Hepatocyte (in vitro differentiated cells): Measurements from ENCODE around the gene CCAR1. TPM values are rescaled to one million over a fixed set of nuclear protein-coding genes. Genes with fewer than 3 reads are reported as not detected.
"Not testable (repeated sequence)": the region's sequence is repeated elsewhere in the genome, so short reads cannot be mapped to it uniquely, and the experiment has no call there.

ENCODE experiments used
- DNase-seq: peaks from one replicate; pipeline ENCODE4 v3.0.0-alpha.2; 2016; ENCODE audit warnings: low spot score
- H2AFZ ChIP-seq: fragments of 200-600 bp; sonication (generic); 2 replicates; pipeline ENCODE4 v1.6.0; 2016; ENCODE audit warnings: antibody characterized with exemption, mild to moderate bottlenecking
- H3K27ac ChIP-seq: fragments of 200-600 bp; sonication (generic); 2 replicates; pipeline ENCODE4 v1.5.1; 2016; ENCODE audit warnings: mild to moderate bottlenecking
- H3K27me3 ChIP-seq: fragments of 200-600 bp; sonication (generic); 2 replicates; pipeline ENCODE4 v1.6.1; 2016
- H3K36me3 ChIP-seq: fragments of 200-600 bp; sonication (generic); replicated peaks from 2 replicates; pipeline ENCODE4 v1.5.1; 2016; ENCODE audit warnings: low read depth; ENCODE audit not compliant: insufficient read depth
- H3K4me1 ChIP-seq: fragments of 200-600 bp; sonication (generic); 2 replicates; pipeline ENCODE4 v1.5.1; 2016; ENCODE audit warnings: mild to moderate bottlenecking, moderate library complexity; ENCODE audit not compliant: insufficient read depth
- H3K4me2 ChIP-seq: fragments of 200-600 bp; sonication (generic); 2 replicates; pipeline ENCODE4 v1.6.0; 2016
- H3K4me3 ChIP-seq: fragments of 200-600 bp; sonication (generic); 2 replicates; pipeline ENCODE4 v1.5.1; 2016; ENCODE audit warnings: mild to moderate bottlenecking
- H3K79me2 ChIP-seq: fragments of 200-600 bp; sonication (generic); 2 replicates; pipeline ENCODE4 v1.6.0; 2017; ENCODE audit warnings: mild to moderate bottlenecking
- H3K9me2 ChIP-seq: fragments of 200-600 bp; sonication (generic); replicated peaks from 2 replicates; pipeline ENCODE4 v1.6.0; 2017; ENCODE audit warnings: mild to moderate bottlenecking; ENCODE audit not compliant: insufficient read depth
- H3K9me3 ChIP-seq: fragments of 200-600 bp; sonication (generic); 2 replicates; pipeline ENCODE4 v1.5.1; 2016; ENCODE audit warnings: low read depth, mild to moderate bottlenecking
- H4K20me1 ChIP-seq: fragments of 200-600 bp; sonication (generic); 2 replicates; pipeline ENCODE4 v1.6.0; 2016; ENCODE audit warnings: mild to moderate bottlenecking; ENCODE audit not compliant: insufficient read depth, poor library complexity, severe bottlenecking
- EZH2 ChIP-seq: fragments of 200-600 bp; sonication (generic); IDR thresholded peaks from 2 replicates; pipeline ENCODE4 v1.6.1; 2016; ENCODE audit warnings: antibody characterized with exemption, mild to moderate bottlenecking, borderline replicate concordance
- EZH2phosphoT487 ChIP-seq: fragments of 200-600 bp; sonication (generic); IDR thresholded peaks from one replicate; pipeline ENCODE4 v1.6.1; 2018; ENCODE audit warnings: antibody characterized with exemption, mild to moderate bottlenecking, low read depth, moderate library complexity; ENCODE audit not compliant: unreplicated experiment, severe bottlenecking
- WGBS: methylation state at CpG from one replicate; pipeline ENCODE4 v1.1.6; 2016; ENCODE audit warnings: low lambda C conversion rate; ENCODE audit errors: missing lambda C conversion rate; 5-methylcytosine and 5-hydroxymethylcytosine counted together
- polyA plus RNA-seq: library from polyadenylated mRNA; unstranded; fragments of >200 nt; fragmentation: Nextera tagmentation; extraction: Ambion mirVana; gene quantifications from 2 replicates; pipeline ENCODE4 v1.2.1, GENCODE V29; 2016
- total RNA-seq: library from RNA; depleted of rRNA; stranded (reverse); fragments of >200 nt; gene quantifications from 2 replicates; pipeline ENCODE4 v1.2.3, GENCODE V29; 2014
- TF ChIP-seq, protein P1 (sequence below): fragments of 200-600 bp; sonication (generic); IDR thresholded peaks from 2 replicates; pipeline ENCODE4 v1.5.1; 2016; ENCODE audit warnings: antibody characterized with exemption, mild to moderate bottlenecking; ENCODE audit not compliant: poor library complexity

Gene CCAR1
- total and polyA plus RNA-seq, 2 experiments from 2014 or later: 51.3 to 58.9 TPM

DNA sequence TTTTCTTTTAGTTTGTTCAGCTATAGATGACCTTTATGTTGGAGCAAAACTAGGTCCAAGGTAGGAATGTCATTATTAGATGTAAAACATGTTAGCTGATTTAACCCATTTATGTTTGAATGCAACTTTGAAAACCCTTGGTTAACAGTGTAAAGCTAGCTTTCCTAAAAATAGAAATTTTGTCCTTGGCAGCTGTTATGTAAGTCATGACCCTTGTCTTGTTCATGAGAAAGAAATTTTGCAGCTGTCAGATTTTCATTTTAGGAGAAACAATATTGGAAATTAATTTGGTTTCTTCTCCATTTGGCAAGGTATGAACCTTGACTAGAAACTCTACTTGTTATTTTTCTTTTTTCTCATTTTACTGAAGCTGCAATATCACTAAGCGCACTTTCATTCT, 23.9 kb upstream of the CCAR1 start:
- no peaks in the 10 kb centered on the region for H4K20me1 ChIP-seq
- no peak for DNase-seq
- H3K9me3 ChIP-seq: no peaks in the 10 kb centered on the region
- 100% methylated on average over 1 of the region's 1 CpG for WGBS
- H3K9me2 ChIP-seq: no peaks in the 10 kb centered on the region
- H3K27me3 ChIP-seq: no peaks in the 10 kb centered on the region
- TF ChIP-seq EZH2phosphoT487 (no peak), EZH2 (no peak)
- TF ChIP-seq, protein P1, sequence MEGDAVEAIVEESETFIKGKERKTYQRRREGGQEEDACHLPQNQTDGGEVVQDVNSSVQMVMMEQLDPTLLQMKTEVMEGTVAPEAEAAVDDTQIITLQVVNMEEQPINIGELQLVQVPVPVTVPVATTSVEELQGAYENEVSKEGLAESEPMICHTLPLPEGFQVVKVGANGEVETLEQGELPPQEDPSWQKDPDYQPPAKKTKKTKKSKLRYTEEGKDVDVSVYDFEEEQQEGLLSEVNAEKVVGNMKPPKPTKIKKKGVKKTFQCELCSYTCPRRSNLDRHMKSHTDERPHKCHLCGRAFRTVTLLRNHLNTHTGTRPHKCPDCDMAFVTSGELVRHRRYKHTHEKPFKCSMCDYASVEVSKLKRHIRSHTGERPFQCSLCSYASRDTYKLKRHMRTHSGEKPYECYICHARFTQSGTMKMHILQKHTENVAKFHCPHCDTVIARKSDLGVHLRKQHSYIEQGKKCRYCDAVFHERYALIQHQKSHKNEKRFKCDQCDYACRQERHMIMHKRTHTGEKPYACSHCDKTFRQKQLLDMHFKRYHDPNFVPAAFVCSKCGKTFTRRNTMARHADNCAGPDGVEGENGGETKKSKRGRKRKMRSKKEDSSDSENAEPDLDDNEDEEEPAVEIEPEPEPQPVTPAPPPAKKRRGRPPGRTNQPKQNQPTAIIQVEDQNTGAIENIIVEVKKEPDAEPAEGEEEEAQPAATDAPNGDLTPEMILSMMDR: no peak
- H3K4me3 ChIP-seq: no peak overlapping the region
- H3K4me2 ChIP-seq: no peak overlapping the region
- H3K27ac ChIP-seq: no peak overlapping the region
- no peaks in the 10 kb centered on the region for H3K79me2 ChIP-seq
- no peak overlapping the region for H2AFZ ChIP-seq
- no peaks in the 10 kb centered on the region for H3K4me1 ChIP-seq
- no peaks in the 10 kb centered on the region for H3K36me3 ChIP-seq

DNA sequence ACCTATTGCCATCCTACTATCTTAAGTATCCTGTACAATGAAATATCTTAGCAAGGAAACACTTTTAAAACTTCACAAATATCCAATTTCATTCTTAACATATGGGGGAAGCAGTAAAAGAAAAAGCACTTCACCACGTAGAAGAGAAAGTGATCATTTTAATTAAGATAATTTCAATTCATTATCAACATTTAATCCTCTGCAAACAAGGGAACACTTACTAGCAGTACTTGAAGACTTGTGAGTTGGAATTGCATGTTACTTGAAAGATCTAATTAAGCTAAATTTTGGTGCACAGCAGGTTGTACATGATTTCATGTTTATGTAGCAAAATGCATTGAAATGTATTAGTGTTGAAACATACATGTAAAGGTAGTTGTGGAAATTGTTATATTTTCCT, 20.8 kb upstream of the CCAR1 start:
- Histone ChIP-seq H4K20me1 (no peaks in the 10 kb centered on the region), H3K9me2 (no peaks in the 10 kb centered on the region), H3K4me3 (no peak overlapping the region), H3K36me3 (no peaks in the 10 kb centered on the region), H3K4me2 (no peak overlapping the region), H3K9me3 (no peaks in the 10 kb centered on the region), H2AFZ (no peak overlapping the region), H3K79me2 (no peaks in the 10 kb centered on the region), H3K4me1 (no peaks in the 10 kb centered on the region), H3K27me3 (no peaks in the 10 kb centered on the region), H3K27ac (no peak overlapping the region)
- WGBS: 69% methylated on average over 1 of the region's 1 CpG
- no peak for DNase-seq
- TF ChIP-seq EZH2phosphoT487 (no peak), EZH2 (no peak)
- TF ChIP-seq, protein P1: no peak

DNA sequence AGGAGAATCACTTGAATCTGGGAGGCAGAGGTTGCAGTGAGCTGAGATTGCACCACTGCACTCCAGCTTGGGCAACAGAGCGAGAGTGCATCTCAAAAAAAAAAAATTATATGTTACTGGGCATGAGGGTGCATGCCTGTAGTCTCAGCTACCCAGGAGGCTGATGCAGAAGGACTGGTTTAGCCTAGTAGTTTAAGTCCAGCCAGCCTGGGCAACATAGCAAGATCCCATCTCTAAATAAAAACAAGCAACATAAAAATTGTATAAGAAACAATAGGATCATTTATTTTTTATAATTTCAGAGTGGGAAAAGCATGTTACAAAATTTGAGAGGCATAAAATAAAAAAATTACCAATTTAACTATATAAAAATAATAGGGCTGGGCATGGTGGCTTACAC, 15.5 kb upstream of the CCAR1 start:
- 91% methylated on average over 1 of the region's 1 CpG for WGBS
- Histone ChIP-seq H3K79me2 (no peaks in the 10 kb centered on the region), H3K27ac (no peak overlapping the region), H3K9me2 (no peaks in the 10 kb centered on the region), H3K4me1 (no peaks in the 10 kb centered on the region), H3K9me3 (no peaks in the 10 kb centered on the region), H2AFZ (no peak overlapping the region), H4K20me1 (no peaks in the 10 kb centered on the region), H3K27me3 (no peaks in the 10 kb centered on the region), H3K36me3 (no peaks in the 10 kb centered on the region), H3K4me3 (no peak overlapping the region), H3K4me2 (no peak overlapping the region)
- DNase-seq: no peak
- TF ChIP-seq EZH2phosphoT487 (no peak), EZH2 (no peak)
- TF ChIP-seq, protein P1: no peak

DNA sequence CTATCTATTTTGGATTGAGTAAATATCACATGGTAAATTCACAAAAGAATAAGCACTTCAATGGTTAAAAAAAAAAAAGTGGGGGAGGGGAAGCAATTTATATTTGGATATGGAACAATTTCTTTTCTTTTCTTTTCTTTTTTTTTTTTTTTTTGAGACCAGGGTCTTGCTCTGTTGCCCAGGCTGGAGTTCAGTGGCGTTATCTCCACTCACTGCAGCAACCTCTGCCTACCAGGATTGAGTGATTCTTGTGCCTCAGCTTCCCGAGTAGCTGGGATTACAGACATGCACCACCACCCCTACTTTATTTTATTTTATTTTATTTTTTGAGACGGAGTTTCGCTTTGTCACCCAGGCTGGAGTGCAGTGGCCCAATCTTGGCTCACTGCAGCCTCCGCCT, 12.1 kb upstream of the CCAR1 start:
- not testable (repeated sequence) for H3K4me1 ChIP-seq, H3K27me3 ChIP-seq, H3K4me3 ChIP-seq, H3K79me2 ChIP-seq, H3K27ac ChIP-seq, H2AFZ ChIP-seq, H3K4me2 ChIP-seq, H3K9me3 ChIP-seq, H3K9me2 ChIP-seq, H3K36me3 ChIP-seq, H4K20me1 ChIP-seq, DNase-seq
- 87% methylated on average over 5 of the region's 5 CpGs for WGBS

DNA sequence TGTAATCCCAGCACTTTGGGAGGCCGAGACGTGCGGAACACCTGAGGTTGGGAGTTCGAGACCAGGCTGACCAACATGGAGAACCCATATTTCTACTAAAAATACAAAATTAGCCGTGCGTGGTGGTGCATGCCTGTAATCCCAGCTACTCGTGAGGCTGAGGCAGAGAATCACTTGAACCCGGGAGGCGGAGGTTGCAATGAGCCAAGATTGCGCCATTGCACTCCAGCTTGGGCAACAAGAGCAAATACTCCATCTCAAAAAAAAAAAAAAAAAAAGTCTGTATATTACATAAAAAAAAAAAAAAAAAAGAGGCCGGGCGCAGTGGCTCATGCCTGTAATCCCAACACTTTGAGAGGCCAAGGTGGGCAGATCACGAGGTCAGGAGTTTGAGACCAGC, 8.0 kb upstream of the CCAR1 start:
- H2AFZ ChIP-seq, H3K9me3 ChIP-seq, H3K4me2 ChIP-seq, H3K27me3 ChIP-seq, H3K4me3 ChIP-seq, H3K27ac ChIP-seq, H3K79me2 ChIP-seq, H3K36me3 ChIP-seq, H3K9me2 ChIP-seq, H3K4me1 ChIP-seq, DNase-seq, H4K20me1 ChIP-seq: not testable (repeated sequence)
- WGBS: 97% methylated on average over 13 of the region's 13 CpGs
